Measurements from ENCODE around the gene GSTT2B. TPM values are rescaled to one million over a fixed set of nuclear protein-coding genes. Genes with fewer than 3 reads are reported as not detected.
"Not testable (repeated sequence)": the region's sequence is repeated elsewhere in the genome, so short reads cannot be mapped to it uniquely, and the experiment has no call there.

Gene GSTT2B
- total RNA-seq, 2 donors from 2014 or later, result 3.7 to 4.4 TPM

- peaks cover 30% of the 10 kb centered on the region for H3K36me3 ChIP-seq (ENCODE audit: control insufficient read depth, insufficient read depth, low read length)
- no peak overlapping the region for H3K27ac ChIP-seq (ENCODE audit: low read depth, low read length)
- no peaks in the 10 kb centered on the region for H3K4me1 ChIP-seq (ENCODE audit: control insufficient read depth, insufficient read depth, low read length)
- H3K27ac Mint-ChIP-seq, result no peak overlapping the region
- WGBS, 2 experiments (ENCODE audit: insufficient coverage in 1 of 2, insufficient read length in 1 of 2), result 92 to 100% methylated on average over 5 of the region's 5 CpGs
- H3K9me3 ChIP-seq (ENCODE audit: control insufficient read depth, low read length), result no peaks in the 10 kb centered on the region
- H3K27me3 Mint-ChIP-seq (ENCODE audit: insufficient read depth), result no peaks in the 10 kb centered on the region
- TF ChIP-seq CTCF (conservative IDR thresholded peaks at IDR 0.05), result no peak
- no peaks in the 10 kb centered on the region for H3K27me3 ChIP-seq (ENCODE audit: control insufficient read depth, insufficient read depth, low read length, poor library complexity, severe bottlenecking)
- H3K4me3 ChIP-seq (ENCODE audit: low read length), result no peak overlapping the region
- H3K4me1 Mint-ChIP-seq, result no peaks in the 10 kb centered on the region
- peak; percentile 37 for DNase-seq
- no peaks in the 10 kb centered on the region for H3K9me3 Mint-ChIP-seq
- no peak overlapping the region for H3K9ac ChIP-seq (ENCODE audit: extremely low read depth, low read length, poor library complexity, severe bottlenecking)
- no peak overlapping the region for H3K4me3 Mint-ChIP-seq
- H3K36me3 Mint-ChIP-seq (ENCODE audit: low read depth), result peaks cover 31% of the 10 kb centered on the region
Observed at GRCh38 chr22:23970201-23970641, 9.2 kb upstream of the GSTT2B start.

GRCh38 chr22:23969071-23969470, 8.1 kb upstream of the GSTT2B start:
- TF ChIP-seq CTCF (conservative IDR thresholded peaks at IDR 0.05), result no peak
- no peak overlapping the region for H3K27ac ChIP-seq (ENCODE audit: low read depth, low read length)
- no peaks in the 10 kb centered on the region for H3K9me3 ChIP-seq (ENCODE audit: control insufficient read depth, low read length)
- WGBS, 2 experiments (ENCODE audit: insufficient coverage in 1 of 2, insufficient read length in 1 of 2), result 94 to 100% methylated on average over 2 to 3 of the region's 3 CpGs
- no peaks in the 10 kb centered on the region for H3K27me3 ChIP-seq (ENCODE audit: control insufficient read depth, insufficient read depth, low read length, poor library complexity, severe bottlenecking)
- H3K4me1 Mint-ChIP-seq, result no peaks in the 10 kb centered on the region
- DNase-seq, result no peak
- no peak overlapping the region for H3K27ac Mint-ChIP-seq
- no peaks in the 10 kb centered on the region for H3K27me3 Mint-ChIP-seq (ENCODE audit: insufficient read depth)
- no peaks in the 10 kb centered on the region for H3K4me1 ChIP-seq (ENCODE audit: control insufficient read depth, insufficient read depth, low read length)
- no peak overlapping the region for H3K4me3 ChIP-seq (ENCODE audit: low read length)
- peaks cover 31% of the 10 kb centered on the region for H3K36me3 Mint-ChIP-seq (ENCODE audit: low read depth)
- no peak overlapping the region for H3K4me3 Mint-ChIP-seq
- no peaks in the 10 kb centered on the region for H3K9me3 Mint-ChIP-seq
- H3K36me3 ChIP-seq (ENCODE audit: control insufficient read depth, insufficient read depth, low read length), result peaks cover 30% of the 10 kb centered on the region
- H3K9ac ChIP-seq (ENCODE audit: extremely low read depth, low read length, poor library complexity, severe bottlenecking), result no peak overlapping the region

GRCh38 chr22:23966568-23966967, 5.6 kb upstream of the GSTT2B start, which contains the start of gene DDTL:
Gene DDTL (plus strand): TSS chr22:23966888. CDS start chr22:23966915, 27 bp downstream.
- not testable (repeated sequence) for H3K4me3 Mint-ChIP-seq; H3K27ac Mint-ChIP-seq; H3K9me3 Mint-ChIP-seq; H3K4me3 ChIP-seq (ENCODE audit: low read length); H3K9ac ChIP-seq (ENCODE audit: extremely low read depth, low read length, poor library complexity, severe bottlenecking); H3K27me3 Mint-ChIP-seq (ENCODE audit: insufficient read depth); H3K4me1 Mint-ChIP-seq; H3K27ac ChIP-seq (ENCODE audit: low read depth, low read length); H3K27me3 ChIP-seq (ENCODE audit: control insufficient read depth, insufficient read depth, low read length, poor library complexity, severe bottlenecking); DNase-seq; H3K4me1 ChIP-seq (ENCODE audit: control insufficient read depth, insufficient read depth, low read length); H3K9me3 ChIP-seq (ENCODE audit: control insufficient read depth, low read length)
- peaks cover 27% of the 10 kb centered on the region for H3K36me3 Mint-ChIP-seq (ENCODE audit: low read depth)
- peaks cover 26% of the 10 kb centered on the region for H3K36me3 ChIP-seq (ENCODE audit: control insufficient read depth, insufficient read depth, low read length)
- WGBS, 2 experiments (ENCODE audit: insufficient coverage in 1 of 2, insufficient read length in 1 of 2), result no CpG with 5 or more reads among the region's 30 CpGs

- H3K9me3 Mint-ChIP-seq; H3K9ac ChIP-seq (ENCODE audit: extremely low read depth, low read length, poor library complexity, severe bottlenecking); H3K4me3 ChIP-seq (ENCODE audit: low read length); H3K4me1 ChIP-seq (ENCODE audit: control insufficient read depth, insufficient read depth, low read length); H3K4me3 Mint-ChIP-seq; H3K27me3 Mint-ChIP-seq (ENCODE audit: insufficient read depth); H3K27ac Mint-ChIP-seq; H3K4me1 Mint-ChIP-seq; H3K9me3 ChIP-seq (ENCODE audit: control insufficient read depth, low read length); H3K27ac ChIP-seq (ENCODE audit: low read depth, low read length); H3K27me3 ChIP-seq (ENCODE audit: control insufficient read depth, insufficient read depth, low read length, poor library complexity, severe bottlenecking); DNase-seq: not testable (repeated sequence)
- no CpG with 5 or more reads among the region's 18 CpGs for WGBS, 2 experiments (ENCODE audit: insufficient coverage in 1 of 2, insufficient read length in 1 of 2)
- H3K36me3 ChIP-seq (ENCODE audit: control insufficient read depth, insufficient read depth, low read length), result peaks cover 22% of the 10 kb centered on the region
- peaks cover 22% of the 10 kb centered on the region for H3K36me3 Mint-ChIP-seq (ENCODE audit: low read depth)
Observed at GRCh38 chr22:23966094-23966493, 5.1 kb upstream of the GSTT2B start.

Measured in endodermal cell (in vitro differentiated cells).